ENCODE measurements around the gene UNC80. TPM values are rescaled to one million over a fixed set of nuclear protein-coding genes. Genes with fewer than 3 reads are reported as not detected.

The UNC80 gene
- total RNA-seq, 1 experiment from 2014 or later = 0.48 TPM

DNA sequence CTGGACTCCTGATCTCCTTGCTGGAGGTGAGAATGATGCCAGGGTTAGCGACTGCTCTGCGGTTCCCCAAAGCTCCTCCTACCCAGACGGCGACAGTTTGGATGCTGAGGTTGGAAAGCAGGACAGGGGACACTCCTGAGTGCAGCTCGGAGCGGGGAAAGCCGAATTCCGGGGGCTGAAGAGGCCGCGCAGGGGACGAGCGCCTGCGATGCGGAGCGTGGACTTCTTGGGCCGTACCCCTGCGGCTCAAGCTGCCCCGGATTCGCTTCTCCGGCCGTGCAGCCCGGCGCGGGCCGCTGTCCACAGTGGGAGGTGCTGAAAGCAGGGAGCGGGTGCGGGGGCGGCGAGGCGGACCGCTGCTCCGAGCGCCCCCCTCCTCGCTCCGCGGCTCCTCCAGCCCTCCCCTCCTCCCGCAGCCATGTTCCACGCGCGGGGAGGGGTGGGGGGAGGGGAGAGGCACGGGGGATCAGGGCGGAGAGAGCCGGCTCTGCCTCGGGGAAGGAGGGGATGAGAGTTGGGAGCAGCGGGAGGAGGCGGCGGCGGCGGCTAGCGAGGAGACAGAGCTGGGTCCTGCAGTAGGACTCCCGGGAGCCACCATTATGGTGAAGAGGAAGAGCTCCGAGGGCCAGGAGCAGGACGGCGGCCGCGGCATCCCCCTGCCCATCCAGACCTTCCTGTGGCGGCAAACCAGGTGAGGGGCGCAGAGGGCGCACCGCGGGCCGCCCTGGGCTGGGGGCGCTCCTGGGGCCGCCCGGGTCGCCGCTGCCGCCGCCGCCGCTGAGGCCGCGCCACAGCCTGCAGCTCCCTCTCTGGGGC, at the start of gene UNC80 (continued):
- TF ChIP-seq, protein P1, sequence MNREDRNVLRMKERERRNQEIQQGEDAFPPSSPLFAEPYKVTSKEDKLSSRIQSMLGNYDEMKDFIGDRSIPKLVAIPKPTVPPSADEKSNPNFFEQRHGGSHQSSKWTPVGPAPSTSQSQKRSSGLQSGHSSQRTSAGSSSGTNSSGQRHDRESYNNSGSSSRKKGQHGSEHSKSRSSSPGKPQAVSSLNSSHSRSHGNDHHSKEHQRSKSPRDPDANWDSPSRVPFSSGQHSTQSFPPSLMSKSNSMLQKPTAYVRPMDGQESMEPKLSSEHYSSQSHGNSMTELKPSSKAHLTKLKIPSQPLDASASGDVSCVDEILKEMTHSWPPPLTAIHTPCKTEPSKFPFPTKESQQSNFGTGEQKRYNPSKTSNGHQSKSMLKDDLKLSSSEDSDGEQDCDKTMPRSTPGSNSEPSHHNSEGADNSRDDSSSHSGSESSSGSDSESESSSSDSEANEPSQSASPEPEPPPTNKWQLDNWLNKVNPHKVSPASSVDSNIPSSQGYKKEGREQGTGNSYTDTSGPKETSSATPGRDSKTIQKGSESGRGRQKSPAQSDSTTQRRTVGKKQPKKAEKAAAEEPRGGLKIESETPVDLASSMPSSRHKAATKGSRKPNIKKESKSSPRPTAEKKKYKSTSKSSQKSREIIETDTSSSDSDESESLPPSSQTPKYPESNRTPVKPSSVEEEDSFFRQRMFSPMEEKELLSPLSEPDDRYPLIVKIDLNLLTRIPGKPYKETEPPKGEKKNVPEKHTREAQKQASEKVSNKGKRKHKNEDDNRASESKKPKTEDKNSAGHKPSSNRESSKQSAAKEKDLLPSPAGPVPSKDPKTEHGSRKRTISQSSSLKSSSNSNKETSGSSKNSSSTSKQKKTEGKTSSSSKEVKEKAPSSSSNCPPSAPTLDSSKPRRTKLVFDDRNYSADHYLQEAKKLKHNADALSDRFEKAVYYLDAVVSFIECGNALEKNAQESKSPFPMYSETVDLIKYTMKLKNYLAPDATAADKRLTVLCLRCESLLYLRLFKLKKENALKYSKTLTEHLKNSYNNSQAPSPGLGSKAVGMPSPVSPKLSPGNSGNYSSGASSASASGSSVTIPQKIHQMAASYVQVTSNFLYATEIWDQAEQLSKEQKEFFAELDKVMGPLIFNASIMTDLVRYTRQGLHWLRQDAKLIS (CRISPR knock-in tag; IDR thresholded peaks at IDR 0.05; ENCODE audit: borderline replicate concordance) = peak; percentile 82; the same call in 1 of the 2 replicates
- TF ChIP-seq GTF2I (CRISPR knock-in tag; conservative IDR thresholded peaks at IDR 0.05) (no peak), FOXP1 (CRISPR knock-in tag; IDR thresholded peaks at IDR 0.05; ENCODE audit: borderline replicate concordance) (peak; percentile 99), RORB (CRISPR knock-in tag; IDR thresholded peaks at IDR 0.05) (no peak), NFE2L1 (CRISPR knock-in tag; IDR thresholded peaks at IDR 0.05) (peak; percentile 95), ZNF138 (CRISPR knock-in tag; conservative IDR thresholded peaks at IDR 0.05) (peak; percentile 89; the same call in 1 of the 2 replicates), TEAD1 (CRISPR knock-in tag; IDR thresholded peaks at IDR 0.05) (peak; percentile 95), ZNF232 (CRISPR knock-in tag; IDR thresholded peaks at IDR 0.05) (peak; percentile 97), IRF2 (CRISPR knock-in tag; IDR thresholded peaks at IDR 0.05; ENCODE audit: borderline replicate concordance, low read depth) (0 out of 2 replicates have a peak, but pooled peaks have one; percentile 77), JUN (CRISPR knock-in tag; IDR thresholded peaks at IDR 0.05) (peak; percentile 96), SMAD4 (CRISPR knock-in tag; IDR thresholded peaks at IDR 0.05) (peak; percentile 89), RELA (CRISPR knock-in tag; IDR thresholded peaks at IDR 0.05; ENCODE audit: borderline replicate concordance) (peak; percentile 98)
- TF ChIP-seq, protein P2, sequence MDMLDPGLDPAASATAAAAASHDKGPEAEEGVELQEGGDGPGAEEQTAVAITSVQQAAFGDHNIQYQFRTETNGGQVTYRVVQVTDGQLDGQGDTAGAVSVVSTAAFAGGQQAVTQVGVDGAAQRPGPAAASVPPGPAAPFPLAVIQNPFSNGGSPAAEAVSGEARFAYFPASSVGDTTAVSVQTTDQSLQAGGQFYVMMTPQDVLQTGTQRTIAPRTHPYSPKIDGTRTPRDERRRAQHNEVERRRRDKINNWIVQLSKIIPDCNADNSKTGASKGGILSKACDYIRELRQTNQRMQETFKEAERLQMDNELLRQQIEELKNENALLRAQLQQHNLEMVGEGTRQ (CRISPR knock-in tag; IDR thresholded peaks at IDR 0.05) = peak; percentile 42; the same call in 1 of the 2 replicates
- TF ChIP-seq, protein P3, sequence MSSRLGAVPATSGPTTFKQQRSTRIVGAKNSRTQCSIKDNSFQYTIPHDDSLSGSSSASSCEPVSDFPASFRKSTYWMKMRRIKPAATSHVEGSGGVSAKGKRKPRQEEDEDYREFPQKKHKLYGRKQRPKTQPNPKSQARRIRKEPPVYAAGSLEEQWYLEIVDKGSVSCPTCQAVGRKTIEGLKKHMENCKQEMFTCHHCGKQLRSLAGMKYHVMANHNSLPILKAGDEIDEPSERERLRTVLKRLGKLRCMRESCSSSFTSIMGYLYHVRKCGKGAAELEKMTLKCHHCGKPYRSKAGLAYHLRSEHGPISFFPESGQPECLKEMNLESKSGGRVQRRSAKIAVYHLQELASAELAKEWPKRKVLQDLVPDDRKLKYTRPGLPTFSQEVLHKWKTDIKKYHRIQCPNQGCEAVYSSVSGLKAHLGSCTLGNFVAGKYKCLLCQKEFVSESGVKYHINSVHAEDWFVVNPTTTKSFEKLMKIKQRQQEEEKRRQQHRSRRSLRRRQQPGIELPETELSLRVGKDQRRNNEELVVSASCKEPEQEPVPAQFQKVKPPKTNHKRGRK (CRISPR knock-in tag; IDR thresholded peaks at IDR 0.05; ENCODE audit: borderline replicate concordance) = peak; percentile 71; the same call in 1 of the 2 replicates
- TF ChIP-seq, protein P4, sequence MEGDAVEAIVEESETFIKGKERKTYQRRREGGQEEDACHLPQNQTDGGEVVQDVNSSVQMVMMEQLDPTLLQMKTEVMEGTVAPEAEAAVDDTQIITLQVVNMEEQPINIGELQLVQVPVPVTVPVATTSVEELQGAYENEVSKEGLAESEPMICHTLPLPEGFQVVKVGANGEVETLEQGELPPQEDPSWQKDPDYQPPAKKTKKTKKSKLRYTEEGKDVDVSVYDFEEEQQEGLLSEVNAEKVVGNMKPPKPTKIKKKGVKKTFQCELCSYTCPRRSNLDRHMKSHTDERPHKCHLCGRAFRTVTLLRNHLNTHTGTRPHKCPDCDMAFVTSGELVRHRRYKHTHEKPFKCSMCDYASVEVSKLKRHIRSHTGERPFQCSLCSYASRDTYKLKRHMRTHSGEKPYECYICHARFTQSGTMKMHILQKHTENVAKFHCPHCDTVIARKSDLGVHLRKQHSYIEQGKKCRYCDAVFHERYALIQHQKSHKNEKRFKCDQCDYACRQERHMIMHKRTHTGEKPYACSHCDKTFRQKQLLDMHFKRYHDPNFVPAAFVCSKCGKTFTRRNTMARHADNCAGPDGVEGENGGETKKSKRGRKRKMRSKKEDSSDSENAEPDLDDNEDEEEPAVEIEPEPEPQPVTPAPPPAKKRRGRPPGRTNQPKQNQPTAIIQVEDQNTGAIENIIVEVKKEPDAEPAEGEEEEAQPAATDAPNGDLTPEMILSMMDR (IDR thresholded peaks at IDR 0.05) = no peak
- TF ChIP-seq, protein P5, sequence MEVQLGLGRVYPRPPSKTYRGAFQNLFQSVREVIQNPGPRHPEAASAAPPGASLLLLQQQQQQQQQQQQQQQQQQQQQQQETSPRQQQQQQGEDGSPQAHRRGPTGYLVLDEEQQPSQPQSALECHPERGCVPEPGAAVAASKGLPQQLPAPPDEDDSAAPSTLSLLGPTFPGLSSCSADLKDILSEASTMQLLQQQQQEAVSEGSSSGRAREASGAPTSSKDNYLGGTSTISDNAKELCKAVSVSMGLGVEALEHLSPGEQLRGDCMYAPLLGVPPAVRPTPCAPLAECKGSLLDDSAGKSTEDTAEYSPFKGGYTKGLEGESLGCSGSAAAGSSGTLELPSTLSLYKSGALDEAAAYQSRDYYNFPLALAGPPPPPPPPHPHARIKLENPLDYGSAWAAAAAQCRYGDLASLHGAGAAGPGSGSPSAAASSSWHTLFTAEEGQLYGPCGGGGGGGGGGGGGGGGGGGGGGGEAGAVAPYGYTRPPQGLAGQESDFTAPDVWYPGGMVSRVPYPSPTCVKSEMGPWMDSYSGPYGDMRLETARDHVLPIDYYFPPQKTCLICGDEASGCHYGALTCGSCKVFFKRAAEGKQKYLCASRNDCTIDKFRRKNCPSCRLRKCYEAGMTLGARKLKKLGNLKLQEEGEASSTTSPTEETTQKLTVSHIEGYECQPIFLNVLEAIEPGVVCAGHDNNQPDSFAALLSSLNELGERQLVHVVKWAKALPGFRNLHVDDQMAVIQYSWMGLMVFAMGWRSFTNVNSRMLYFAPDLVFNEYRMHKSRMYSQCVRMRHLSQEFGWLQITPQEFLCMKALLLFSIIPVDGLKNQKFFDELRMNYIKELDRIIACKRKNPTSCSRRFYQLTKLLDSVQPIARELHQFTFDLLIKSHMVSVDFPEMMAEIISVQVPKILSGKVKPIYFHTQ (CRISPR knock-in tag; IDR thresholded peaks at IDR 0.05) = no peak
- TF ChIP-seq, protein P6, sequence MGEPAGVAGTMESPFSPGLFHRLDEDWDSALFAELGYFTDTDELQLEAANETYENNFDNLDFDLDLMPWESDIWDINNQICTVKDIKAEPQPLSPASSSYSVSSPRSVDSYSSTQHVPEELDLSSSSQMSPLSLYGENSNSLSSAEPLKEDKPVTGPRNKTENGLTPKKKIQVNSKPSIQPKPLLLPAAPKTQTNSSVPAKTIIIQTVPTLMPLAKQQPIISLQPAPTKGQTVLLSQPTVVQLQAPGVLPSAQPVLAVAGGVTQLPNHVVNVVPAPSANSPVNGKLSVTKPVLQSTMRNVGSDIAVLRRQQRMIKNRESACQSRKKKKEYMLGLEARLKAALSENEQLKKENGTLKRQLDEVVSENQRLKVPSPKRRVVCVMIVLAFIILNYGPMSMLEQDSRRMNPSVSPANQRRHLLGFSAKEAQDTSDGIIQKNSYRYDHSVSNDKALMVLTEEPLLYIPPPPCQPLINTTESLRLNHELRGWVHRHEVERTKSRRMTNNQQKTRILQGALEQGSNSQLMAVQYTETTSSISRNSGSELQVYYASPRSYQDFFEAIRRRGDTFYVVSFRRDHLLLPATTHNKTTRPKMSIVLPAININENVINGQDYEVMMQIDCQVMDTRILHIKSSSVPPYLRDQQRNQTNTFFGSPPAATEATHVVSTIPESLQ (CRISPR knock-in tag; IDR thresholded peaks at IDR 0.05) = no peak
- TF ChIP-seq, protein P7, sequence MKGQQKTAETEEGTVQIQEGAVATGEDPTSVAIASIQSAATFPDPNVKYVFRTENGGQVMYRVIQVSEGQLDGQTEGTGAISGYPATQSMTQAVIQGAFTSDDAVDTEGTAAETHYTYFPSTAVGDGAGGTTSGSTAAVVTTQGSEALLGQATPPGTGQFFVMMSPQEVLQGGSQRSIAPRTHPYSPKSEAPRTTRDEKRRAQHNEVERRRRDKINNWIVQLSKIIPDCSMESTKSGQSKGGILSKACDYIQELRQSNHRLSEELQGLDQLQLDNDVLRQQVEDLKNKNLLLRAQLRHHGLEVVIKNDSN (CRISPR knock-in tag; IDR thresholded peaks at IDR 0.05) = peak; percentile 79
- TF ChIP-seq, protein P8, sequence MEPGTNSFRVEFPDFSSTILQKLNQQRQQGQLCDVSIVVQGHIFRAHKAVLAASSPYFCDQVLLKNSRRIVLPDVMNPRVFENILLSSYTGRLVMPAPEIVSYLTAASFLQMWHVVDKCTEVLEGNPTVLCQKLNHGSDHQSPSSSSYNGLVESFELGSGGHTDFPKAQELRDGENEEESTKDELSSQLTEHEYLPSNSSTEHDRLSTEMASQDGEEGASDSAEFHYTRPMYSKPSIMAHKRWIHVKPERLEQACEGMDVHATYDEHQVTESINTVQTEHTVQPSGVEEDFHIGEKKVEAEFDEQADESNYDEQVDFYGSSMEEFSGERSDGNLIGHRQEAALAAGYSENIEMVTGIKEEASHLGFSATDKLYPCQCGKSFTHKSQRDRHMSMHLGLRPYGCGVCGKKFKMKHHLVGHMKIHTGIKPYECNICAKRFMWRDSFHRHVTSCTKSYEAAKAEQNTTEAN (CRISPR knock-in tag; IDR thresholded peaks at IDR 0.05) = peak; percentile 97
- TF ChIP-seq, protein P9, sequence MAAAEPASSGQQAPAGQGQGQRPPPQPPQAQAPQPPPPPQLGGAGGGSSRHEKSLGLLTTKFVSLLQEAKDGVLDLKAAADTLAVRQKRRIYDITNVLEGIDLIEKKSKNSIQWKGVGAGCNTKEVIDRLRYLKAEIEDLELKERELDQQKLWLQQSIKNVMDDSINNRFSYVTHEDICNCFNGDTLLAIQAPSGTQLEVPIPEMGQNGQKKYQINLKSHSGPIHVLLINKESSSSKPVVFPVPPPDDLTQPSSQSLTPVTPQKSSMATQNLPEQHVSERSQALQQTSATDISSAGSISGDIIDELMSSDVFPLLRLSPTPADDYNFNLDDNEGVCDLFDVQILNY (CRISPR knock-in tag; IDR thresholded peaks at IDR 0.05) = peak; percentile 89

Data from WTC11 (cell line).